WTC11 (cell line): ENCODE results near the gene DPY19L3. TPM values are rescaled to one million over a fixed set of nuclear protein-coding genes. Genes with fewer than 3 reads are reported as not detected.

Source experiments
- ATAC-seq: fragments of 200-7000 bp; cut with Tn5 transposase; 2 replicates; pipeline ENCODE4 v1.10.0; 2021; ENCODE audit warnings: mild to moderate bottlenecking, moderate library complexity
- CTCF ChIA-PET: fragments of 300-600 bp; sonication (Branson Sonifier 250); formaldehyde crosslinking; loops from one replicate; lab custom pipeline; 2021; ENCODE audit warnings: antibody characterized with exemption; lab: Charles Lee
- POLR2A ChIA-PET: fragments of 350-600 bp; sonication (Branson Sonifier 250); formaldehyde crosslinking; loops from one replicate; lab custom pipeline; 2021; ENCODE audit warnings: antibody characterized with exemption; lab: Charles Lee
- DNase-seq: peaks from one replicate; pipeline ENCODE4 v3.0.0; 2021; ENCODE audit warnings: low spot score
- H3K27ac Mint-ChIP-seq: 2 replicates; pipeline ENCODE4 v1.8.0; 2021; ENCODE audit warnings: mixed read lengths
- H3K27me3 Mint-ChIP-seq: 2 replicates; pipeline ENCODE4 v1.8.0; 2021; ENCODE audit warnings: low read depth, mild to moderate bottlenecking, moderate library complexity, mixed read lengths
- H3K36me3 Mint-ChIP-seq: 2 replicates; pipeline ENCODE4 v1.8.0; 2021; ENCODE audit warnings: mixed read lengths
- H3K4me1 Mint-ChIP-seq: 2 replicates; pipeline ENCODE4 v1.8.0; 2022; ENCODE audit warnings: mixed read lengths
- H3K4me3 Mint-ChIP-seq: 2 replicates; pipeline ENCODE4 v1.8.0; 2021; ENCODE audit warnings: mild to moderate bottlenecking, moderate library complexity, mixed read lengths
- H3K9me3 Mint-ChIP-seq: 2 replicates; pipeline ENCODE4 v1.8.0; 2021; ENCODE audit warnings: mixed read lengths
- ESRRA ChIP-seq: sonication (generic); formaldehyde crosslinking; IDR thresholded peaks from 2 replicates; pipeline ENCODE4 v1.8.1; 2022; ENCODE audit warnings: mild to moderate bottlenecking, missing genetic modification reagents, borderline replicate concordance
- ETV6 ChIP-seq: sonication (generic); formaldehyde crosslinking; IDR thresholded peaks from 2 replicates; pipeline ENCODE4 v1.8.1; 2022; ENCODE audit warnings: mild to moderate bottlenecking, missing genetic modification reagents
- JUN ChIP-seq: sonication (generic); formaldehyde crosslinking; IDR thresholded peaks from 2 replicates; pipeline ENCODE4 v1.8.0; 2023; ENCODE audit warnings: mild to moderate bottlenecking, missing genetic modification reagents
- MYBL2 ChIP-seq: sonication (generic); formaldehyde crosslinking; IDR thresholded peaks from 2 replicates; pipeline ENCODE4 v1.8.1; 2023; ENCODE audit warnings: mild to moderate bottlenecking, moderate library complexity, missing genetic modification reagents
- NFYB ChIP-seq: sonication (generic); formaldehyde crosslinking; conservative IDR thresholded peaks from 2 replicates; pipeline ENCODE4 v1.8.0; 2022; ENCODE audit warnings: low read depth, missing genetic modification reagents
- SP1 ChIP-seq: sonication (generic); formaldehyde crosslinking; conservative IDR thresholded peaks from 2 replicates; pipeline ENCODE4 v1.8.1; 2022; ENCODE audit warnings: missing genetic modification reagents
- TCF7 ChIP-seq: sonication (generic); formaldehyde crosslinking; IDR thresholded peaks from 2 replicates; pipeline ENCODE4 v1.8.0; 2022; ENCODE audit warnings: mild to moderate bottlenecking, low read depth, missing genetic modification reagents, moderate library complexity
- TEAD4 ChIP-seq: sonication (generic); formaldehyde crosslinking; IDR thresholded peaks from 2 replicates; pipeline ENCODE4 v1.8.0; 2022; ENCODE audit warnings: mild to moderate bottlenecking, missing genetic modification reagents
- TP53 ChIP-seq: sonication (generic); formaldehyde crosslinking; IDR thresholded peaks from 2 replicates; pipeline ENCODE4 v1.8.1; 2023; ENCODE audit warnings: mild to moderate bottlenecking, missing genetic modification reagents
- ZNF121 ChIP-seq: sonication (generic); formaldehyde crosslinking; IDR thresholded peaks from 2 replicates; pipeline ENCODE4 v1.8.0; 2023; ENCODE audit warnings: missing genetic modification reagents
- ZNF138 ChIP-seq: sonication (generic); formaldehyde crosslinking; conservative IDR thresholded peaks from 2 replicates; pipeline ENCODE4 v1.8.1; 2022; ENCODE audit warnings: mild to moderate bottlenecking, moderate library complexity, missing genetic modification reagents
- ZNF396 ChIP-seq: fragments of 250-450 bp; sonication (Bioruptor Pico); IDR thresholded peaks from 2 replicates; pipeline ENCODE4 v1.8.0; 2021; ENCODE audit warnings: mild to moderate bottlenecking, moderate library complexity, borderline replicate concordance
- total RNA-seq: library from RNA; stranded (reverse); gene quantifications from 3 replicates; pipeline ENCODE4 v1.2.3, GENCODE V29; 2021
- TF ChIP-seq, protein P1 (sequence below): sonication (generic); formaldehyde crosslinking; IDR thresholded peaks from 2 replicates; pipeline ENCODE4 v1.8.1; 2023; ENCODE audit warnings: mild to moderate bottlenecking, moderate library complexity, missing genetic modification reagents
- TF ChIP-seq, protein P2 (sequence below): sonication (generic); formaldehyde crosslinking; IDR thresholded peaks from 2 replicates; pipeline ENCODE4 v1.8.1; 2022; ENCODE audit warnings: mild to moderate bottlenecking, missing genetic modification reagents, moderate library complexity, borderline replicate concordance
- TF ChIP-seq, protein P3 (sequence below): fragments of 250-450 bp; sonication (Bioruptor Pico); IDR thresholded peaks from 2 replicates; pipeline ENCODE4 v1.8.0; 2021; ENCODE audit warnings: mild to moderate bottlenecking
- TF ChIP-seq, protein P4 (sequence below): fragments of 250-450 bp; sonication (Bioruptor Pico); conservative IDR thresholded peaks from 2 replicates; pipeline ENCODE4 v1.9.0; 2021; ENCODE audit warnings: mild to moderate bottlenecking
- TF ChIP-seq, protein P5 (sequence below): sonication (generic); formaldehyde crosslinking; IDR thresholded peaks from 2 replicates; pipeline ENCODE4 v1.8.0; 2022; ENCODE audit warnings: mild to moderate bottlenecking, missing genetic modification reagents
- TF ChIP-seq, protein P6 (sequence below): sonication (generic); formaldehyde crosslinking; IDR thresholded peaks from 2 replicates; pipeline ENCODE4 v1.8.1; 2022; ENCODE audit warnings: low read depth, mild to moderate bottlenecking, moderate library complexity, missing genetic modification reagents, borderline replicate concordance
- TF ChIP-seq, protein P7 (sequence below): sonication (generic); formaldehyde crosslinking; conservative IDR thresholded peaks from 2 replicates; pipeline ENCODE4 v1.8.1; 2023; ENCODE audit warnings: mild to moderate bottlenecking, low read depth, missing genetic modification reagents, moderate library complexity
- TF ChIP-seq, protein P8 (sequence below): sonication (generic); formaldehyde crosslinking; conservative IDR thresholded peaks from 2 replicates; pipeline ENCODE4 v1.8.1; 2022; ENCODE audit warnings: mild to moderate bottlenecking, missing genetic modification reagents

DPY19L3 gene
- total RNA-seq, 1 experiment from 2014 or later: 73.2 TPM

DNA sequence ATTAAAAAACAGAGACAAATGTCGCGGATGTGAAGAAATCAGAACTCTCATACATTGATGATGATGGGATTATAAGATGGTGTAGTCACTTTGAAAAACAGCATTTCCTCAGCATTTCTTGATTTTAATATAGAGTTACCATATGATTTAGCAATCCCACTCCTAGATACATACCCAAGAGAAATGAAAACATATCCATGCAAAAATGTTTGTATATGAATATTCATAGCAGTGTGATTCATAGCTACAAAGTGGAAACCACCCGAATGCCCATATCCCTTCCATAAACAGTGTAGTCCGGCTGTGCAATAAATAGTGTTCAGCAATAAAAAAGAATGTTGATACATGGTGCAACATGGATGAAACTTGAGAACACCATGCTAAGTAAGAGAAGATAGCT lies 44.6 kb downstream of the DPY19L3 start:
- POLR2A ChIA-PET: interaction anchor here (0.6 kb wide), 1 partner anchor 1989 kb away, joined by 5 read pairs; no protein-coding TSS in a partner anchor
- Mint-ChIP-seq H3K36me3 (peaks cover 31% of the 10 kb centered on the region), H3K9me3 (no peaks in the 10 kb centered on the region), H3K4me3 (no peak overlapping the region), H3K27ac (no peak overlapping the region), H3K4me1 (no peaks in the 10 kb centered on the region), H3K27me3 (no peaks in the 10 kb centered on the region)
- no peak for DNase-seq
- TF ChIP-seq JUN (CRISPR knock-in tag): no peak
- CTCF ChIA-PET: interaction anchor here (0.6 kb wide), 1 partner anchor 10 kb away, joined by 3 read pairs; no protein-coding TSS in a partner anchor
- ATAC-seq: no peak

DNA sequence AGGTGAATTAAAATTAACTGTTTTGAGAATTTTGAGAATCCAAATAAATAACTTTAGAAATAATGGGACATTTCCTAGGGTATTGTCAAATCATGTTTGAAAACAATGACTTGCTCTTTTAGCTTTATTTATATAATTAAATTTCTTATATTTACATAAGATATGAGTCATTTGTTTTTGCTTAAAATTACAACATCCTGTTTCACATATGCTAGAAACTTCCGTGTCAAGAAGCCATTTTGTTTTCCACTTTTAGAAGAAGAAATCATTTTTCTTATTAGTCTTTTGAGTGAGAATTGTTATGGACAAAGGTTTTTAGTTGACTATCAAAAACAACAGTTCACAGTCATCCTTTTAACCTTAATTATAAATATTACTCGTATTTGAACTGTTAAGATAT lies 48.2 kb downstream of the DPY19L3 start:
- no peak overlapping the region for H3K27ac Mint-ChIP-seq
- DNase-seq: no peak
- no peaks in the 10 kb centered on the region for H3K9me3 Mint-ChIP-seq
- no peaks in the 10 kb centered on the region for H3K4me1 Mint-ChIP-seq
- H3K4me3 Mint-ChIP-seq: no peak overlapping the region
- TF ChIP-seq, protein P1, sequence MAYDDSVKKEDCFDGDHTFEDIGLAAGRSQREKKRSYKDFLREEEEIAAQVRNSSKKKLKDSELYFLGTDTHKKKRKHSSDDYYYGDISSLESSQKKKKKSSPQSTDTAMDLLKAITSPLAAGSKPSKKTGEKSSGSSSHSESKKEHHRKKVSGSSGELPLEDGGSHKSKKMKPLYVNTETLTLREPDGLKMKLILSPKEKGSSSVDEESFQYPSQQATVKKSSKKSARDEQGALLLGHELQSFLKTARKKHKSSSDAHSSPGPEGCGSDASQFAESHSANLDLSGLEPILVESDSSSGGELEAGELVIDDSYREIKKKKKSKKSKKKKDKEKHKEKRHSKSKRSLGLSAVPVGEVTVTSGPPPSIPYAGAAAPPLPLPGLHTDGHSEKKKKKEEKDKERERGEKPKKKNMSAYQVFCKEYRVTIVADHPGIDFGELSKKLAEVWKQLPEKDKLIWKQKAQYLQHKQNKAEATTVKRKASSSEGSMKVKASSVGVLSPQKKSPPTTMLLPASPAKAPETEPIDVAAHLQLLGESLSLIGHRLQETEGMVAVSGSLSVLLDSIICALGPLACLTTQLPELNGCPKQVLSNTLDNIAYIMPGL: no peak
- no peak for TF ChIP-seq TEAD4
- ATAC-seq: no peak
- peaks cover 39% of the 10 kb centered on the region for H3K36me3 Mint-ChIP-seq
- POLR2A ChIA-PET: no interaction called here
- CTCF ChIA-PET: no interaction called here
- H3K27me3 Mint-ChIP-seq: no peaks in the 10 kb centered on the region

DNA sequence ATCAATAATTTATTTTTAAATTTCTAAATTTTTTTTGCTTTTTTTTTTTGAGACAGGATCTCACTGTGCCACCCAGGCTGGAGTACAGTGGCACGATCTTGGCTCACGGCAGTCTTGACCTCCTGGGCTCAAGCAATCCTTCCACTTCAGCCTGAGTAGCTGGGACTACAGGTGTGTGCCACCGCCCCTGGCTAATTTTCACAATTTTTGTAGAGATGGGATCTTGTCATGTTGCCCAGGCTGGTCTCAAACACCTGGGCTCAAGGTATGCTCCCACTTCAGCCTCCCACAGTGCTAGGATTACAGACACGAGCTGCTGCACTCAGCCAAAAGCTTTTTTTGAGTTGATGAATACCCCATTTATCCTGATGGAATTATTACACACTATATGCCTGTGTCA lies 50.8 kb downstream of the DPY19L3 start:
- no peak for DNase-seq
- Mint-ChIP-seq H3K4me3 (no peak overlapping the region), H3K27me3 (no peaks in the 10 kb centered on the region), H3K36me3 (peaks cover 42% of the 10 kb centered on the region)
- TF ChIP-seq SP1 (CRISPR knock-in tag): no peak
- no peak for TF ChIP-seq ETV6
- TF ChIP-seq MYBL2 (CRISPR knock-in tag): no peak
- TF ChIP-seq ZNF121 (CRISPR knock-in tag): no peak
- TF ChIP-seq TP53 (CRISPR knock-in tag): no peak
- TF ChIP-seq, protein P2, sequence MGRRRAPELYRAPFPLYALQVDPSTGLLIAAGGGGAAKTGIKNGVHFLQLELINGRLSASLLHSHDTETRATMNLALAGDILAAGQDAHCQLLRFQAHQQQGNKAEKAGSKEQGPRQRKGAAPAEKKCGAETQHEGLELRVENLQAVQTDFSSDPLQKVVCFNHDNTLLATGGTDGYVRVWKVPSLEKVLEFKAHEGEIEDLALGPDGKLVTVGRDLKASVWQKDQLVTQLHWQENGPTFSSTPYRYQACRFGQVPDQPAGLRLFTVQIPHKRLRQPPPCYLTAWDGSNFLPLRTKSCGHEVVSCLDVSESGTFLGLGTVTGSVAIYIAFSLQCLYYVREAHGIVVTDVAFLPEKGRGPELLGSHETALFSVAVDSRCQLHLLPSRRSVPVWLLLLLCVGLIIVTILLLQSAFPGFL (CRISPR knock-in tag): no peak
- TF ChIP-seq, protein P3, sequence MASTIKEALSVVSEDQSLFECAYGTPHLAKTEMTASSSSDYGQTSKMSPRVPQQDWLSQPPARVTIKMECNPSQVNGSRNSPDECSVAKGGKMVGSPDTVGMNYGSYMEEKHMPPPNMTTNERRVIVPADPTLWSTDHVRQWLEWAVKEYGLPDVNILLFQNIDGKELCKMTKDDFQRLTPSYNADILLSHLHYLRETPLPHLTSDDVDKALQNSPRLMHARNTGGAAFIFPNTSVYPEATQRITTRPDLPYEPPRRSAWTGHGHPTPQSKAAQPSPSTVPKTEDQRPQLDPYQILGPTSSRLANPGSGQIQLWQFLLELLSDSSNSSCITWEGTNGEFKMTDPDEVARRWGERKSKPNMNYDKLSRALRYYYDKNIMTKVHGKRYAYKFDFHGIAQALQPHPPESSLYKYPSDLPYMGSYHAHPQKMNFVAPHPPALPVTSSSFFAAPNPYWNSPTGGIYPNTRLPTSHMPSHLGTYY (CRISPR knock-in tag): no peak
- no peak for TF ChIP-seq ZNF396
- TF ChIP-seq, protein P4, sequence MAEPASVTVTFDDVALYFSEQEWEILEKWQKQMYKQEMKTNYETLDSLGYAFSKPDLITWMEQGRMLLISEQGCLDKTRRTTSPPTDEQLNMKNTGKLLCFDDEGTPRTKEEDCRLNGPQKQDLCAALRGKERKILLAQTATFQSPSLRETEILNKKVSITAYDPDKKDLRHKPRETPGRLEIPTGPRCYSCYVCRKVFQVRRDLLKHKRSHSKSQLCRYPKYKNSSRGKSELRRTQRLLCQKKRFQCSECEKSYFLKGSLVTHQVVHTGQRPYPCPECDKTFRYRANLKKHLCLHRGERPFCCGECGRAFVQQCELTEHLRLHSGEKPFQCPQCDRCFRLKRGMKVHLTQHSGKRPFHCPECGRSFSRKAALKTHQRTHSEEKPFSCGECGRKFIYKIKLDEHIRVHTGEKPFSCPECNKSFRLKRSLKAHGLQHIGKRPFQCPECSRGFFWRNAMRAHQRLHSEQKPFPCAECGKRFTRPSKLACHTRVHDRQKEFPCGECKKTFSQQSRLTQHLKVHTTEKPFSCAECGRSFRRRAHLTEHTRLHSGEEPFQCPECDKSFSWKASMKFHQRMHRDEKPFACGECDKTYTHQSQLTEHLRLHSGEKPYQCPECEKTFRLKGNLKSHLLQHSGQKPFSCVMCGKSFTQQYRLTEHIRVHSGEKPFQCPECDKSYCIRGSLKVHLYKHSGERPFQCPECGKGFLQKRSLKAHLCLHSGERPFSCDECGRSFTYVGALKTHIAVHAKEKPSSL (CRISPR knock-in tag): no peak
- TF ChIP-seq, protein P5, sequence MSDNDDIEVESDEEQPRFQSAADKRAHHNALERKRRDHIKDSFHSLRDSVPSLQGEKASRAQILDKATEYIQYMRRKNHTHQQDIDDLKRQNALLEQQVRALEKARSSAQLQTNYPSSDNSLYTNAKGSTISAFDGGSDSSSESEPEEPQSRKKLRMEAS (CRISPR knock-in tag): no peak
- no peak for TF ChIP-seq ZNF138
- no peak for TF ChIP-seq NFYB (CRISPR knock-in tag)
- no peak for TF ChIP-seq TCF7 (CRISPR knock-in tag)
- TF ChIP-seq, protein P6, sequence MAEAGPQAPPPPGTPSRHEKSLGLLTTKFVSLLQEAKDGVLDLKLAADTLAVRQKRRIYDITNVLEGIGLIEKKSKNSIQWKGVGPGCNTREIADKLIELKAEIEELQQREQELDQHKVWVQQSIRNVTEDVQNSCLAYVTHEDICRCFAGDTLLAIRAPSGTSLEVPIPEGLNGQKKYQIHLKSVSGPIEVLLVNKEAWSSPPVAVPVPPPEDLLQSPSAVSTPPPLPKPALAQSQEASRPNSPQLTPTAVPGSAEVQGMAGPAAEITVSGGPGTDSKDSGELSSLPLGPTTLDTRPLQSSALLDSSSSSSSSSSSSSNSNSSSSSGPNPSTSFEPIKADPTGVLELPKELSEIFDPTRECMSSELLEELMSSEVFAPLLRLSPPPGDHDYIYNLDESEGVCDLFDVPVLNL (CRISPR knock-in tag): no peak
- TF ChIP-seq ESRRA: no peak
- TF ChIP-seq, protein P7, sequence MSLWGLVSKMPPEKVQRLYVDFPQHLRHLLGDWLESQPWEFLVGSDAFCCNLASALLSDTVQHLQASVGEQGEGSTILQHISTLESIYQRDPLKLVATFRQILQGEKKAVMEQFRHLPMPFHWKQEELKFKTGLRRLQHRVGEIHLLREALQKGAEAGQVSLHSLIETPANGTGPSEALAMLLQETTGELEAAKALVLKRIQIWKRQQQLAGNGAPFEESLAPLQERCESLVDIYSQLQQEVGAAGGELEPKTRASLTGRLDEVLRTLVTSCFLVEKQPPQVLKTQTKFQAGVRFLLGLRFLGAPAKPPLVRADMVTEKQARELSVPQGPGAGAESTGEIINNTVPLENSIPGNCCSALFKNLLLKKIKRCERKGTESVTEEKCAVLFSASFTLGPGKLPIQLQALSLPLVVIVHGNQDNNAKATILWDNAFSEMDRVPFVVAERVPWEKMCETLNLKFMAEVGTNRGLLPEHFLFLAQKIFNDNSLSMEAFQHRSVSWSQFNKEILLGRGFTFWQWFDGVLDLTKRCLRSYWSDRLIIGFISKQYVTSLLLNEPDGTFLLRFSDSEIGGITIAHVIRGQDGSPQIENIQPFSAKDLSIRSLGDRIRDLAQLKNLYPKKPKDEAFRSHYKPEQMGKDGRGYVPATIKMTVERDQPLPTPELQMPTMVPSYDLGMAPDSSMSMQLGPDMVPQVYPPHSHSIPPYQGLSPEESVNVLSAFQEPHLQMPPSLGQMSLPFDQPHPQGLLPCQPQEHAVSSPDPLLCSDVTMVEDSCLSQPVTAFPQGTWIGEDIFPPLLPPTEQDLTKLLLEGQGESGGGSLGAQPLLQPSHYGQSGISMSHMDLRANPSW (CRISPR knock-in tag): no peak
- TF ChIP-seq, protein P8, sequence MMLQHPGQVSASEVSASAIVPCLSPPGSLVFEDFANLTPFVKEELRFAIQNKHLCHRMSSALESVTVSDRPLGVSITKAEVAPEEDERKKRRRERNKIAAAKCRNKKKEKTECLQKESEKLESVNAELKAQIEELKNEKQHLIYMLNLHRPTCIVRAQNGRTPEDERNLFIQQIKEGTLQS (CRISPR knock-in tag): no peak
- TF ChIP-seq, all 79 proteins: peak for 0
- H3K9me3 Mint-ChIP-seq: no peaks in the 10 kb centered on the region
- CTCF ChIA-PET: no interaction called here
- H3K27ac Mint-ChIP-seq: no peak overlapping the region
- no peaks in the 10 kb centered on the region for H3K4me1 Mint-ChIP-seq
- POLR2A ChIA-PET: no interaction called here
- no peak for ATAC-seq
